H1 (cell line): ENCODE data around the gene MMP28. TPM values are rescaled to one million over a fixed set of nuclear protein-coding genes. Genes with fewer than 3 reads are reported as not detected.

ENCODE experiments used
- CTCF ChIA-PET: fragments of 300-600 bp; sonication (Branson Sonifier 250); formaldehyde crosslinking; loops from one replicate; lab custom pipeline; 2021; ENCODE audit not compliant: partially characterized antibody; lab: Charles Lee
- POLR2A ChIA-PET: fragments of 300-600 bp; sonication (Branson Sonifier 250); formaldehyde crosslinking; loops from one replicate; lab custom pipeline; 2021; ENCODE audit warnings: inconsistent platforms; ENCODE audit not compliant: partially characterized antibody; lab: Charles Lee
- DNase-seq, 2 experiments: peaks; one replicate each; pipeline versions ENCODE4 v3.0.0 to v3.0.0-alpha.2; 2010 to 2022; ENCODE audit warnings: low spot score in 2 of 2, low read depth in 1 of 2, mixed read lengths in 1 of 2
- FAIRE-seq: peaks from 2 replicates; lab custom pipeline; 2011; peaks lifted over from hg19 to GRCh38; lab: Jason Lieb, UNC
- H2AFZ ChIP-seq: 2 replicates; pipeline ENCODE4 v1.8.1; 2012; ENCODE audit warnings: low read length, inconsistent platforms
- H2AK5ac ChIP-seq: 2 replicates; pipeline ENCODE4 v1.6.1; 2013; ENCODE audit warnings: low read depth, low read length
- H2BK120ac ChIP-seq: replicated peaks from 2 replicates; pipeline ENCODE3; 2013; ENCODE audit warnings: low read depth, low read length, inconsistent platforms
- H2BK12ac ChIP-seq: 2 replicates; pipeline ENCODE4 v1.6.1; 2013; ENCODE audit warnings: low read depth, low read length
- H2BK15ac ChIP-seq: 2 replicates; pipeline ENCODE4 v1.6.1; 2013; ENCODE audit warnings: low read length
- H2BK20ac ChIP-seq: 2 replicates; pipeline ENCODE4 v1.6.1; 2013; ENCODE audit warnings: low read length
- H2BK5ac ChIP-seq: 2 replicates; pipeline ENCODE4 v1.6.1; 2013; ENCODE audit warnings: low read depth, low read length
- H3K14ac ChIP-seq: 2 replicates; pipeline ENCODE4 v1.6.1; 2013; ENCODE audit warnings: inconsistent platforms; ENCODE audit not compliant: insufficient read length
- H3K18ac ChIP-seq: 2 replicates; pipeline ENCODE4 v1.6.1; 2013; ENCODE audit warnings: low read length; ENCODE audit errors: extremely low read depth
- H3K23ac ChIP-seq: 2 replicates; pipeline ENCODE4 v1.6.1; 2013; ENCODE audit warnings: inconsistent platforms; ENCODE audit not compliant: insufficient read length
- H3K23me2 ChIP-seq: 2 replicates; pipeline ENCODE4 v1.6.1; 2013; ENCODE audit warnings: low read depth, low read length
- H3K27ac ChIP-seq: 2 replicates; pipeline ENCODE4 v1.6.1; 2011; ENCODE audit warnings: low read depth, low read length, inconsistent platforms
- H3K27me3 ChIP-seq, 4 experiments: replicated peaks in 1 of 4; 1 replicate in 1 of 4; 2 replicates in 3 of 4; pipeline versions ENCODE4 v1.6.1 to v1.8.1; 2011 to 2013; ENCODE audit warnings: low read length in 3 of 4, mild to moderate bottlenecking in 3 of 4, inconsistent platforms in 2 of 4, mixed read lengths in 2 of 4, moderate library complexity in 1 of 4; ENCODE audit not compliant: control insufficient read depth in 3 of 4, insufficient read depth in 3 of 4; ENCODE audit errors: extremely low read depth in 1 of 4
- H3K36me3 ChIP-seq, 4 experiments: 2 replicates each; pipeline versions ENCODE4 v1.6.1 to v1.8.1; 2011 to 2013; ENCODE audit warnings: mild to moderate bottlenecking in 4 of 4, low read length in 3 of 4, moderate library complexity in 2 of 4, control low read depth in 1 of 4, inconsistent platforms in 1 of 4; ENCODE audit not compliant: insufficient read depth in 4 of 4, control insufficient read depth in 2 of 4
- H3K4ac ChIP-seq: replicated peaks from 2 replicates; pipeline ENCODE3; 2013; ENCODE audit warnings: low read length, low read depth, mixed read lengths, inconsistent platforms; ENCODE audit not compliant: insufficient read length
- H3K4me1 ChIP-seq, 4 experiments: replicated peaks in 1 of 4; 1 replicate in 1 of 4; 2 replicates in 3 of 4; pipeline versions ENCODE4 v1.6.1 to v1.8.1; 2011 to 2013; ENCODE audit warnings: low read length in 3 of 4, inconsistent platforms in 2 of 4, mixed read lengths in 1 of 4; ENCODE audit not compliant: insufficient read depth in 4 of 4, control insufficient read depth in 3 of 4
- H3K4me2 ChIP-seq, 2 experiments: 2 replicates each; pipeline versions ENCODE4 v1.6.1 to v1.8.1; 2011 to 2013; ENCODE audit warnings: low read depth in 2 of 2, low read length in 2 of 2, control low read depth in 1 of 2, inconsistent platforms in 1 of 2, mild to moderate bottlenecking in 1 of 2; ENCODE audit not compliant: insufficient read depth in 1 of 2
- H3K4me3 ChIP-seq, 4 experiments: fragments of 200-600, 300-600 bp in 1 of 4; sonication (generic), shearing (Covaris generic), sonication (Bioruptor Twin) in 1 of 4; 2 replicates each; pipeline versions ENCODE4 v1.5.1 to v1.8.1; 2011 to 2016; ENCODE audit warnings: low read length in 4 of 4, low read depth in 3 of 4, control low read depth in 2 of 4, inconsistent platforms in 2 of 4, mild to moderate bottlenecking in 2 of 4, mixed read lengths in 1 of 4, moderate library complexity in 1 of 4; ENCODE audit not compliant: insufficient read depth in 2 of 4; ENCODE audit errors: extremely low read depth in 1 of 4
- H3K56ac ChIP-seq: replicated peaks from 2 replicates; pipeline ENCODE3; 2013; ENCODE audit warnings: low read depth, mild to moderate bottlenecking, mixed read lengths, low read length, inconsistent platforms; ENCODE audit not compliant: insufficient read length
- H3K79me1 ChIP-seq: 2 replicates; pipeline ENCODE4 v1.6.1; 2013; ENCODE audit warnings: low read depth, low read length, control low read depth
- H3K79me2 ChIP-seq, 2 experiments: 2 replicates each; pipeline versions ENCODE4 v1.6.1 to v1.8.1; 2012 to 2013; ENCODE audit warnings: low read length in 2 of 2, mild to moderate bottlenecking in 2 of 2, inconsistent platforms in 1 of 2; ENCODE audit not compliant: insufficient read depth in 2 of 2, control insufficient read depth in 1 of 2
- H3K9ac ChIP-seq, 4 experiments: replicated peaks in 1 of 4; 1 replicate in 1 of 4; 2 replicates in 3 of 4; pipeline versions ENCODE4 v1.6.1 to v1.8.1; 2011 to 2013; ENCODE audit warnings: low read depth in 3 of 4, low read length in 3 of 4, control low read depth in 2 of 4, mild to moderate bottlenecking in 2 of 4, moderate library complexity in 2 of 4, inconsistent platforms in 1 of 4; ENCODE audit errors: extremely low read depth in 1 of 4
- H3K9me3 ChIP-seq, 2 experiments: 2 replicates each; pipeline versions ENCODE4 v1.6.1 to v1.8.1; 2012 to 2013; ENCODE audit warnings: mild to moderate bottlenecking in 2 of 2, moderate library complexity in 2 of 2, control low read depth in 1 of 2, inconsistent platforms in 1 of 2, low read depth in 1 of 2, low read length in 1 of 2, mixed read lengths in 1 of 2; ENCODE audit not compliant: insufficient read depth in 2 of 2
- H4K20me1 ChIP-seq, 2 experiments: replicated peaks in 1 of 2; 2 replicates each; pipeline versions ENCODE3 to v1.8.1; 2011 to 2013; ENCODE audit warnings: inconsistent platforms in 2 of 2, low read length in 2 of 2, mild to moderate bottlenecking in 1 of 2; ENCODE audit not compliant: insufficient read depth in 2 of 2, control insufficient read depth in 1 of 2
- H4K5ac ChIP-seq: 2 replicates; pipeline ENCODE4 v1.6.1; 2013; ENCODE audit warnings: low read length, low read depth, mixed read lengths, inconsistent platforms; ENCODE audit not compliant: insufficient read length
- H4K8ac ChIP-seq: 2 replicates; pipeline ENCODE4 v1.8.0; 2013; ENCODE audit warnings: mild to moderate bottlenecking, moderate library complexity, low read length, inconsistent platforms; ENCODE audit not compliant: insufficient read depth; ENCODE audit errors: extremely low read depth
- H4K91ac ChIP-seq: replicated peaks from 2 replicates; pipeline ENCODE3; 2013; ENCODE audit warnings: low read length, mixed read lengths, inconsistent platforms; ENCODE audit not compliant: insufficient read length
- GABPA ChIP-seq: IDR thresholded peaks from 2 replicates; pipeline ENCODE4 v1.6.1; 2011; ENCODE audit warnings: mild to moderate bottlenecking, low read length, moderate library complexity, borderline replicate concordance; ENCODE audit not compliant: insufficient read depth
- KDM1A ChIP-seq: fragments of 200-600, 300-600 bp; sonication (generic); IDR thresholded peaks from 2 replicates; pipeline ENCODE4 v1.7.1; 2016; ENCODE audit warnings: mild to moderate bottlenecking, low read length, borderline replicate concordance
- WGBS, 2 experiments: shearing (Covaris generic) in 1 of 2; methylation state at CpG; one replicate each; pipeline versions ENCODE4 v1.1.6 to v1.1.7; 2013 to 2015; ENCODE audit warnings: low lambda C conversion rate in 2 of 2, mixed read lengths in 2 of 2, inconsistent platforms in 1 of 2, low coverage in 1 of 2, missing lambda C conversion rate in 1 of 2; ENCODE audit not compliant: insufficient replicate concordance in 2 of 2, insufficient coverage in 1 of 2, insufficient read length in 1 of 2; ENCODE audit errors: extremely low coverage in 1 of 2, missing lambda C conversion rate in 1 of 2; 5-methylcytosine and 5-hydroxymethylcytosine counted together
- polyA plus RNA-seq, 7 experiments: library from polyadenylated mRNA; depleted of rRNA in 3 of 7; stranded (reverse) in 5 of 7; unstranded in 2 of 7; fragments of >200 nt in 5 of 7; fragments of 200-250 nt in 2 of 7; gene quantifications; 1 replicate in 5 of 7; 2 replicates in 1 of 7; 4 replicates in 1 of 7; pipeline versions ENCODE4 v1.2.1 to v1.2.3, GENCODE V29; 2011 to 2013; ENCODE audit warnings: missing spikeins in 2 of 7, mixed read lengths in 2 of 7
- total RNA-seq: library from RNA; stranded (reverse); fragmentation: NEBNext Ultra II Directional; extraction: Animal tissue kit (Norgen Biotek cat#: 25700); gene quantifications from 2 replicates; pipeline ENCODE4 v1.2.1, GENCODE V29; 2021

MMP28 gene
- total and polyA plus RNA-seq, 2 of the 8 experiments (the other 6 are each of a cell fraction or from before 2014, with no cell fraction given), result not detected

GRCh38 chr17:35795871-35796265 is 427 bp upstream of the MMP28 start:
- H3K4me3 ChIP-seq, result peak overlapping the region; percentile 27 to 66 (median 60); a peak in 7 of 8 replicates
- H3K23ac ChIP-seq, result no peak overlapping the region
- no peak overlapping the region for H2BK5ac ChIP-seq
- peak overlapping the region in 1 of 4 experiments; percentile 60; a peak in 3 of 7 replicates for H3K9ac ChIP-seq
- no peaks in the 10 kb centered on the region for H3K9me3 ChIP-seq
- H3K4me2 ChIP-seq, result peak overlapping the region; percentile 59 to 99
- TF ChIP-seq KDM1A (peak; percentile 93), GABPA (no peak)
- H3K79me2 ChIP-seq, result no peaks in the 10 kb centered on the region
- H3K23me2 ChIP-seq, result peaks cover 11% of the 10 kb centered on the region; the same call in 1 of the 2 replicates
- DNase-seq, result no peak
- WGBS, 2 experiments, result 44% methylated on average over 8 of the region's 8 CpGs; no CpG with 5 or more reads in 1 of the 2 experiments
- no peak for FAIRE-seq
- H4K91ac ChIP-seq, result no peak overlapping the region
- no peak overlapping the region for H2BK15ac ChIP-seq
- no peak overlapping the region for H3K4ac ChIP-seq
- no peak overlapping the region for H2BK120ac ChIP-seq
- H3K36me3 ChIP-seq, result no peaks in the 10 kb centered on the region
- no peak overlapping the region for H3K56ac ChIP-seq
- H2BK20ac ChIP-seq, result no peak overlapping the region
- H2BK12ac ChIP-seq, result no peak overlapping the region
- H3K27ac ChIP-seq, result no peak overlapping the region
- ChIA-PET POLR2A (interaction anchor here (0.6 to 7.5 kb wide), 2 partner anchors 14 to 126 kb away, joined by 3 to 50 read pairs; partner anchors contain the start of gene TAF15), CTCF (interaction anchor here (0.7 to 11.7 kb wide), 5 partner anchors 9 to 36 kb away, joined by 3 to 179 read pairs (median 4); partner anchors contain the start of genes C17orf50 and TAF15)
- no peak overlapping the region for H3K14ac ChIP-seq
- peaks cover 23 to 54% (median 43%) of the 10 kb centered on the region in 4 experiments for H3K27me3 ChIP-seq
- no peak overlapping the region for H4K5ac ChIP-seq
- H2AK5ac ChIP-seq, result no peak overlapping the region
- H4K20me1 ChIP-seq, result peaks cover 2% of the 10 kb centered on the region in 2 experiments
- no peaks in the 10 kb centered on the region for H3K79me1 ChIP-seq
- no peak overlapping the region; the same call in 1 of the 2 replicates for H3K18ac ChIP-seq
- H3K4me1 ChIP-seq, result peaks cover 0 to 10% (median 5%) of the 10 kb centered on the region in 4 experiments; a peak in 5 of 7 replicates
- peak overlapping the region; percentile 12; the same call in 1 of the 2 replicates for H2AFZ ChIP-seq
- H4K8ac ChIP-seq, result peak overlapping the region; percentile 9; the same call in 1 of the 2 replicates
